ENCODE measurements around the gene DYSF.
"Not testable (repeated sequence)": the region's sequence is repeated elsewhere in the genome, so short reads cannot be mapped to it uniquely, and the experiment has no call there.

DYSF gene

GRCh38 chr2:71453404-71454220, at the start of gene DYSF:
Gene DYSF (plus strand): TSS chr2:71453561.
- Histone ChIP-seq H3K27ac (ENCODE audit: low read length) (no peak within 1 kb of the TSS), H3K27me3 (ENCODE audit: control insufficient read depth, insufficient read depth, low read length) (peaks cover 4% of the 10 kb centered on the region; the same call in 1 of the 2 replicates), H3K4me3 (ENCODE audit: low read length) (peak within 1 kb of the TSS; percentile 45; the same call in 1 of the 2 replicates), H3K9me3 (ENCODE audit: control insufficient read depth, insufficient read depth, low read length) (no peaks in the 10 kb centered on the region), H3K4me1 (ENCODE audit: control insufficient read depth, insufficient read depth, low read length) (peaks cover 11% of the 10 kb centered on the region), H3K36me3 (ENCODE audit: control insufficient read depth, insufficient read depth, low read length) (no peaks in the 10 kb centered on the region)
- no peak for DNase-seq (ENCODE audit: low read depth, low spot score)
- no CpG with 5 or more reads among the region's 66 CpGs for WGBS (ENCODE audit: insufficient coverage, insufficient read length)

GRCh38 chr2:71409611-71410010, 43.8 kb upstream of the DYSF start:
- H3K36me3 ChIP-seq (ENCODE audit: control insufficient read depth, insufficient read depth, low read length), result peaks cover 3% of the 10 kb centered on the region; the same call in 1 of the 2 replicates
- no peak overlapping the region for H3K4me3 ChIP-seq (ENCODE audit: low read length)
- no peak for DNase-seq (ENCODE audit: low read depth, low spot score)
- no peak overlapping the region for H3K27ac ChIP-seq (ENCODE audit: low read length)
- H3K4me1 ChIP-seq (ENCODE audit: control insufficient read depth, insufficient read depth, low read length), result no peaks in the 10 kb centered on the region
- H3K27me3 ChIP-seq (ENCODE audit: control insufficient read depth, insufficient read depth, low read length), result no peaks in the 10 kb centered on the region
- no CpG with 5 or more reads among the region's 3 CpGs for whole genome bisulfite sequencing (ENCODE audit: insufficient coverage, insufficient read length)
- no peaks in the 10 kb centered on the region; the same call in 1 of the 2 replicates for H3K9me3 ChIP-seq (ENCODE audit: control insufficient read depth, insufficient read depth, low read length)

GRCh38 chr2:71410696-71411095, 42.7 kb upstream of the DYSF start:
- Histone ChIP-seq H3K36me3 (ENCODE audit: control insufficient read depth, insufficient read depth, low read length) (peaks cover 3% of the 10 kb centered on the region; the same call in 1 of the 2 replicates), H3K4me3 (ENCODE audit: low read length) (no peak overlapping the region)
- no CpG with 5 or more reads among the region's 4 CpGs for WGBS (ENCODE audit: insufficient coverage, insufficient read length)

GRCh38 chr2:71416866-71417265, 36.5 kb upstream of the DYSF start:
- H3K27me3 ChIP-seq (ENCODE audit: control insufficient read depth, insufficient read depth, low read length); H3K27ac ChIP-seq (ENCODE audit: low read length); H3K4me1 ChIP-seq (ENCODE audit: control insufficient read depth, insufficient read depth, low read length); H3K36me3 ChIP-seq (ENCODE audit: control insufficient read depth, insufficient read depth, low read length); DNase-seq (ENCODE audit: low read depth, low spot score); H3K9me3 ChIP-seq (ENCODE audit: control insufficient read depth, insufficient read depth, low read length): not testable (repeated sequence)
- H3K4me3 ChIP-seq (ENCODE audit: low read length), result peak overlapping the region; percentile 41; the same call in 1 of the 2 replicates
- no CpG with 5 or more reads among the region's 15 CpGs for WGBS (ENCODE audit: insufficient coverage, insufficient read length)

More at GRCh38 chr2:71410696-71411095, 42.7 kb upstream of the DYSF start:
- Histone ChIP-seq H3K9me3 (ENCODE audit: control insufficient read depth, insufficient read depth, low read length) (no peaks in the 10 kb centered on the region; the same call in 1 of the 2 replicates), H3K4me1 (ENCODE audit: control insufficient read depth, insufficient read depth, low read length) (no peaks in the 10 kb centered on the region), H3K27ac (ENCODE audit: low read length) (no peak overlapping the region), H3K27me3 (ENCODE audit: control insufficient read depth, insufficient read depth, low read length) (no peaks in the 10 kb centered on the region)
- DNase-seq (ENCODE audit: low read depth, low spot score), result no peak

- H3K27ac ChIP-seq (ENCODE audit: low read length), result no peak overlapping the region
- no peak for DNase-seq (ENCODE audit: low read depth, low spot score)
- H3K4me1 ChIP-seq (ENCODE audit: control insufficient read depth, insufficient read depth, low read length), result no peaks in the 10 kb centered on the region
- WGBS (ENCODE audit: insufficient coverage, insufficient read length), result no CpG with 5 or more reads among the region's 16 CpGs
- H3K27me3 ChIP-seq (ENCODE audit: control insufficient read depth, insufficient read depth, low read length), result no peaks in the 10 kb centered on the region
- no peak overlapping the region; the same call in 1 of the 2 replicates for H3K4me3 ChIP-seq (ENCODE audit: low read length)
- no peaks in the 10 kb centered on the region for H3K9me3 ChIP-seq (ENCODE audit: control insufficient read depth, insufficient read depth, low read length)
- H3K36me3 ChIP-seq (ENCODE audit: control insufficient read depth, insufficient read depth, low read length), result no peaks in the 10 kb centered on the region
Measured at GRCh38 chr2:71417300-71418202, 35.8 kb upstream of the DYSF start.

GRCh38 chr2:71419145-71419544, 34.2 kb upstream of the DYSF start:
- 100% methylated on average over 1 of the region's 4 CpGs for WGBS (ENCODE audit: insufficient coverage, insufficient read length)
- H3K4me1 ChIP-seq (ENCODE audit: control insufficient read depth, insufficient read depth, low read length), result no peaks in the 10 kb centered on the region
- no peaks in the 10 kb centered on the region for H3K27me3 ChIP-seq (ENCODE audit: control insufficient read depth, insufficient read depth, low read length)
- no peak overlapping the region for H3K4me3 ChIP-seq (ENCODE audit: low read length)
- no peak overlapping the region for H3K27ac ChIP-seq (ENCODE audit: low read length)
- DNase-seq (ENCODE audit: low read depth, low spot score), result no peak
- no peaks in the 10 kb centered on the region for H3K36me3 ChIP-seq (ENCODE audit: control insufficient read depth, insufficient read depth, low read length)
- no peaks in the 10 kb centered on the region for H3K9me3 ChIP-seq (ENCODE audit: control insufficient read depth, insufficient read depth, low read length)

- Histone ChIP-seq H3K4me3 (ENCODE audit: low read length) (no peak overlapping the region), H3K36me3 (ENCODE audit: control insufficient read depth, insufficient read depth, low read length) (no peaks in the 10 kb centered on the region), H3K27me3 (ENCODE audit: control insufficient read depth, insufficient read depth, low read length) (no peaks in the 10 kb centered on the region), H3K27ac (ENCODE audit: low read length) (no peak overlapping the region), H3K9me3 (ENCODE audit: control insufficient read depth, insufficient read depth, low read length) (no peaks in the 10 kb centered on the region), H3K4me1 (ENCODE audit: control insufficient read depth, insufficient read depth, low read length) (no peaks in the 10 kb centered on the region)
- WGBS (ENCODE audit: insufficient coverage, insufficient read length), result no CpG with 5 or more reads among the region's 1 CpG
- no peak for DNase-seq (ENCODE audit: low read depth, low spot score)
Measured at GRCh38 chr2:71419976-71420375, 33.4 kb upstream of the DYSF start.

- no peaks in the 10 kb centered on the region; the same call in 1 of the 2 replicates for H3K36me3 ChIP-seq (ENCODE audit: control insufficient read depth, insufficient read depth, low read length)
- no peak for DNase-seq (ENCODE audit: low read depth, low spot score)
- no CpG with 5 or more reads among the region's 2 CpGs for WGBS (ENCODE audit: insufficient coverage, insufficient read length)
Measured at GRCh38 chr2:71422786-71423185, 30.6 kb upstream of the DYSF start.

GRCh38 chr2:71423817-71424420, 29.4 kb upstream of the DYSF start:
- no CpG with 5 or more reads among the region's 3 CpGs for WGBS (ENCODE audit: insufficient coverage, insufficient read length)
- DNase-seq (ENCODE audit: low read depth, low spot score), result no peak
- Histone ChIP-seq H3K9me3 (ENCODE audit: control insufficient read depth, insufficient read depth, low read length) (no peaks in the 10 kb centered on the region), H3K4me1 (ENCODE audit: control insufficient read depth, insufficient read depth, low read length) (no peaks in the 10 kb centered on the region), H3K4me3 (ENCODE audit: low read length) (no peak overlapping the region), H3K27me3 (ENCODE audit: control insufficient read depth, insufficient read depth, low read length) (no peaks in the 10 kb centered on the region), H3K27ac (ENCODE audit: low read length) (no peak overlapping the region), H3K36me3 (ENCODE audit: control insufficient read depth, insufficient read depth, low read length) (no peaks in the 10 kb centered on the region; the same call in 1 of the 2 replicates)

More at GRCh38 chr2:71422786-71423185, 30.6 kb upstream of the DYSF start:
- Histone ChIP-seq H3K9me3 (ENCODE audit: control insufficient read depth, insufficient read depth, low read length) (no peaks in the 10 kb centered on the region), H3K4me3 (ENCODE audit: low read length) (no peak overlapping the region), H3K4me1 (ENCODE audit: control insufficient read depth, insufficient read depth, low read length) (no peaks in the 10 kb centered on the region), H3K27ac (ENCODE audit: low read length) (no peak overlapping the region), H3K27me3 (ENCODE audit: control insufficient read depth, insufficient read depth, low read length) (no peaks in the 10 kb centered on the region)

GRCh38 chr2:71426721-71427120, 26.6 kb upstream of the DYSF start:
- no CpG with 5 or more reads among the region's 2 CpGs for WGBS (ENCODE audit: insufficient coverage, insufficient read length)
- Histone ChIP-seq H3K27me3 (ENCODE audit: control insufficient read depth, insufficient read depth, low read length) (no peaks in the 10 kb centered on the region), H3K9me3 (ENCODE audit: control insufficient read depth, insufficient read depth, low read length) (no peaks in the 10 kb centered on the region), H3K4me1 (ENCODE audit: control insufficient read depth, insufficient read depth, low read length) (no peaks in the 10 kb centered on the region), H3K27ac (ENCODE audit: low read length) (no peak overlapping the region), H3K36me3 (ENCODE audit: control insufficient read depth, insufficient read depth, low read length) (no peaks in the 10 kb centered on the region; the same call in 1 of the 2 replicates), H3K4me3 (ENCODE audit: low read length) (no peak overlapping the region)
- no peak for DNase-seq (ENCODE audit: low read depth, low spot score)

All from iPS DF 6.9 (cell line).